ENCODE data around the gene SLC44A2.
A peak's percentile ranks its signal among the peaks of the same experiment; 100 is the strongest.

Gene SLC44A2

GRCh38 chr19:10615429-10616023 is 9.8 kb upstream of the SLC44A2 start:
- no peak for DNase-seq (ENCODE audit: low spot score)

- DNase-seq (ENCODE audit: low spot score), result no peak
Measured at GRCh38 chr19:10617409-10618121, 7.8 kb upstream of the SLC44A2 start.

- DNase-seq (ENCODE audit: low spot score), result no peak
Measured at GRCh38 chr19:10618846-10619245, 6.5 kb upstream of the SLC44A2 start.

GRCh38 chr19:10620786-10621185 is 4.6 kb upstream of the SLC44A2 start:
- no peak for DNase-seq (ENCODE audit: low spot score)

GRCh38 chr19:10621966-10622365 is 3.4 kb upstream of the SLC44A2 start:
- no peak for DNase-seq (ENCODE audit: low spot score)

- DNase-seq (ENCODE audit: low spot score), result no peak
Measured at GRCh38 chr19:10624585-10624984, 768 bp upstream of the SLC44A2 start.

GRCh38 chr19:10625762-10626138 is 397 bp downstream of the SLC44A2 start:
- no peak for DNase-seq (ENCODE audit: low spot score)

GRCh38 chr19:10631874-10632273 is 6.5 kb downstream of the SLC44A2 start:
- DNase-seq (ENCODE audit: low spot score), result no peak

GRCh38 chr19:10634430-10634829 is 9.1 kb downstream of the SLC44A2 start:
- no peak for DNase-seq (ENCODE audit: low spot score)

GRCh38 chr19:10634963-10635362 is 9.6 kb downstream of the SLC44A2 start:
- no peak for DNase-seq (ENCODE audit: low spot score)

GRCh38 chr19:10636304-10636972 is 11.1 kb downstream of the SLC44A2 start:
- no peak for DNase-seq (ENCODE audit: low spot score)

GRCh38 chr19:10637894-10638293 is 12.5 kb downstream of the SLC44A2 start:
- DNase-seq (ENCODE audit: low spot score), result no peak

GRCh38 chr19:10639836-10640235 is 14.5 kb downstream of the SLC44A2 start:
- DNase-seq (ENCODE audit: low spot score), result no peak

- DNase-seq (ENCODE audit: low spot score), result no peak
Measured at GRCh38 chr19:10640361-10640760, 15.0 kb downstream of the SLC44A2 start.

GRCh38 chr19:10641248-10641647 is 15.9 kb downstream of the SLC44A2 start:
- no peak for DNase-seq (ENCODE audit: low spot score)

- no peak for DNase-seq (ENCODE audit: low spot score)
Measured at GRCh38 chr19:10642473-10643171, 17.3 kb downstream of the SLC44A2 start.

GRCh38 chr19:10643172-10643967 is 18.0 kb downstream of the SLC44A2 start:
- DNase-seq (ENCODE audit: low spot score), result no peak

GRCh38 chr19:10643968-10644259 is 18.6 kb downstream of the SLC44A2 start:
- DNase-seq (ENCODE audit: low spot score), result no peak

- peak; percentile 72 for DNase-seq (ENCODE audit: low spot score)
Measured at GRCh38 chr19:10644260-10645007, 19.1 kb downstream of the SLC44A2 start.

- DNase-seq (ENCODE audit: low spot score), result no peak
Measured at GRCh38 chr19:10646456-10647159, 21.3 kb downstream of the SLC44A2 start.

- DNase-seq (ENCODE audit: low spot score), result no peak
Measured at GRCh38 chr19:10648360-10648759, 23.0 kb downstream of the SLC44A2 start.

Measured in pons (tissue), 1 donor.